ENCODE results near the gene GLYATL1B.
"Not testable (repeated sequence)": the region's sequence is repeated elsewhere in the genome, so short reads cannot be mapped to it uniquely, and the experiment has no call there.

GLYATL1B gene, protein sequence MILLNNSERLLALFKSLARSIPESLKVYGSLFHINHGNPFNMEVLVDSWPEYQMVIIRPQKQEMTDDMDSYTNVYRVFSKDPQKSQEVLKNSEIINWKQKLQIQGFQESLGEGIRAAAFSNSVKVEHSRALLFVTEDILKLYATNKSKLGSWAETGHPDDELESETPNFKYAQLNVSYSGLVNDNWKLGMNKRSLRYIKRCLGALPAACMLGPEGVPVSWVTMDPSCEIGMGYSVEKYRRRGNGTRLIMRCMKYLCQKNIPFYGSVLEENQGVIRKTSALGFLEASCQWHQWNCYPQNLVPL

DNA sequence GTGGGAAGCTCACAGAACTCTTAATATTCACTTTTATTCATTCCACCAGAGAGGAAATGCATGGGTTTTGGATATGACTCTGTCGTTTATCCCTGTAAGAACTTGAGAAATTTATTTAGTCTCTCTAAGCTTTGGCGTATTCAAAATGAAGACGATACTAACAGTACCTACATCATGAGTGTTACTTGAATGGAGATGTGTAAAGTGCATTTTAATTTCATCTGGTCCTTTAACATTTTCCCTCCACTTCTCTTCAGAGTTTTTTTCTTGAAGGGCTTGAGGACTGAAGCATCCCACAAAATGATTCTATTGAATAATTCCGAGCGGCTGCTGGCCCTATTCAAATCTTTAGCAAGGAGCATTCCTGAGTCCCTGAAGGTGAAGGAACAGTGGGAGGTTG lies at the start of gene GLYATL1B:
Gene GLYATL1B, plus strand, starts transcription at position 301 of the 400 bp plus-strand sequence. Its CDS starts 0 bp downstream, at position 301.
- DNase-seq, result not testable (repeated sequence)

DNA sequence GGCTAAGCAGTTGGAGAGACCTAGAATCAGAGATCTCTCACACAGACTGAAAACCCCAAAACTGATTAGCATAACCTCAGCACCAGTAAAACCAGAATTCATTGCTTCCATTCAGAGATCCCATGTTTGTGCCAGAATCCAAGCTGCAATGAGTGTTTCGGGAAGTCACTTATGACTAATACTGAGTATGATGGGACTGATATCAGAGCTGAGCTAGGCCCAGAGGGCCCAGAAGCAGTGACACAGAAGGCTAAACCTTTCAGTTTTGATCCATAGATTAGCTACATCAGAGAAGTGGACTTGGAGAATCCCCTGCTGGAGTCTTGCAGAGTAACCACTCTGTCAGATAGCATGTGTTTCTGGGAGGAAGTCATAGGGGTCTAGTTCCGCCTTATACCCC lies 49.6 kb upstream of the GLYATL1B start:
- not testable (repeated sequence) for DNase-seq

DNA sequence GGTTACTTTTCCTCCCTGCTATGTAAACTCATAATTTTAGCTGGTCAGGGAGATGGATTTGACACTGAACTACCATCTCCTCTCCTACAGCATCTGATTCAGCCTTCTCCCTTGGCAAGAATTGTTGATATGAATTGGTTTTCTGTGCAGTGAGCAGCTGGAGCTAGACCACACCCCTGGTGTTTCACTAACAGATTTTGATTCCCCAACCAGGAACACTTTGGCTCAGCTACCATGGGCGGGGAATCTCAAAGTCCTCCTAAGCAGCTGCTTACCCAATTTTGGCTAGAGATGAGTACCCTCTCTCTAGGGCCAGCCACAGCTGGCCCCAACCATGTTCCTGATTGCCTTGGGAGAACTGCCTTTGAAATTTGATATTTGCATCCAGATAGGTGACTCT lies 48.7 kb upstream of the GLYATL1B start:
- DNase-seq, result not testable (repeated sequence)

DNA sequence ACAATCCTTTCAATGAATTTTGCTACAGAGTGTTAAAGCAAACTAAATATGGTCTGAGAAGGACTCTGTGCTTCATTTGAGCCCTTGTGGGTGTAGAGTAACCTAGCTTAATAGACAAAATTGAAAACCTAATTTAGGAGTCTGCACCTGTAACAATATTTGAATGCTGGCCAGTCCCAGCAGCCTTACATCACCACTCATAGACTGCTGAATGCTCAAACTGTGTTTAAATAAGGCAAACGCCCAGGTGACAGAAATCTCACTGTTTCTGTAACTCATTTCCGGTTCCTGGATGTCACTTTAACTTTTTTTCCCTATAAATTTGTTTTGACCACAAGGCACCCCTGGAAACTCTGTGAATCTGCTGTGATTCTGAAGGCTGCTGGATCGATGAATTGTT lies 45.5 kb upstream of the GLYATL1B start:
- DNase-seq, result no peak

DNA sequence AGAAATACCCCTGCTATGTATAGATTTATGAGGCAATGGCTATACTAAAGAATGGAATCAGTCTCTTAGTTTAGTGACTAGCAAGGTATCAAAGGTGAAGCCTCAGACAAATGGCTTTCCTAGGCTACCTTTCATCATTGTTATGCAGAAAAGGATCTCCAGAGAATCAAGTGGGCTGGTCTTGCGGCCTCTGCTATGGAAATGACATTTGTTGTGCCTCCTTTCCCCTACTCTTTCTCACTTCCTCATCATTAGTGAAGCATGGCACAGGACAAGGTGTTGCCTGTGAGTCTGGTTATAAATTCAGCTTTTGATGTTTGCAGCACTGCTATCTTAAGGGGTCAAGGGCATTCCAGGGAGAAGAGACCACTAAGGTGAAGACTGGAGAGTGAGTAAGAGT lies 34.7 kb upstream of the GLYATL1B start:
- DNase-seq, result not testable (repeated sequence)

DNA sequence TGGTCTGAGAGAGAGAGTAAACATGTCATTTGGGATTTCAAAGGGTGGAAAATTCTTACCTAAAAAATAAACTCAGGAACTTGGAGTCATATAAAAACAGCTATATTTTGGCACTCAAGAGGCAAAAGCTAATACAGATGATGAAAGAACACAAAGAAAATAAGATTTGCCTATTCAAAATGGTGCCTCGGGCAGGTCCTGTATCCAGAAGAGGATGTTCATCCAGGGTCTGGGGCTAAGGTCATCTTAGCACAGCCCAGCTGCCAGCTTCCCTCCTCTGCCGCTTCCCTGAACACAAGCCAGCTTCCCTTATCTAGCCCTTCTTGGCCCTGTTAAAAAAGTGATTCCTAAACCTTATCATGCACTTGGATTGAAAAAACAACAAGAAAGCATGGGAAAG lies 33.8 kb upstream of the GLYATL1B start:
- not testable (repeated sequence) for DNase-seq

DNA sequence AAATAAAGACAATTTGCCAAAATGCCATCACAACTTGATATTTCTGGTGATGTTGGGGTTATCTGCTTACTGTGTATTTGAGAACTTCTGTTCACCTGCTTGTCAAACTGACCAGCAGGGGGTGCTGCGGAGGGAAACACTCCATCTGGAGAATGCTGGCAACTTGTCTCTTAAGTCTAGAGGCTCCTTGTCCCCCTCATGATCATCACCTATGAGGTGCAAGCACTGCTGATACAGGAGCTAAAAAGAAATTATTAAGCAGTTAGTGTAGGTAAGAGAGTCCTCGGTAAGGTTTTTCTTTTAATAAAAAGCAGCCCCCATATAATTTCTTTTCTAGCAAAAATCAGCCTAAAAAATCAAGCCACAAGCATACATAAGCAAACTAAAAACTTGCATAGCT lies 32.7 kb upstream of the GLYATL1B start:
- DNase-seq, result peak; percentile 78

DNA sequence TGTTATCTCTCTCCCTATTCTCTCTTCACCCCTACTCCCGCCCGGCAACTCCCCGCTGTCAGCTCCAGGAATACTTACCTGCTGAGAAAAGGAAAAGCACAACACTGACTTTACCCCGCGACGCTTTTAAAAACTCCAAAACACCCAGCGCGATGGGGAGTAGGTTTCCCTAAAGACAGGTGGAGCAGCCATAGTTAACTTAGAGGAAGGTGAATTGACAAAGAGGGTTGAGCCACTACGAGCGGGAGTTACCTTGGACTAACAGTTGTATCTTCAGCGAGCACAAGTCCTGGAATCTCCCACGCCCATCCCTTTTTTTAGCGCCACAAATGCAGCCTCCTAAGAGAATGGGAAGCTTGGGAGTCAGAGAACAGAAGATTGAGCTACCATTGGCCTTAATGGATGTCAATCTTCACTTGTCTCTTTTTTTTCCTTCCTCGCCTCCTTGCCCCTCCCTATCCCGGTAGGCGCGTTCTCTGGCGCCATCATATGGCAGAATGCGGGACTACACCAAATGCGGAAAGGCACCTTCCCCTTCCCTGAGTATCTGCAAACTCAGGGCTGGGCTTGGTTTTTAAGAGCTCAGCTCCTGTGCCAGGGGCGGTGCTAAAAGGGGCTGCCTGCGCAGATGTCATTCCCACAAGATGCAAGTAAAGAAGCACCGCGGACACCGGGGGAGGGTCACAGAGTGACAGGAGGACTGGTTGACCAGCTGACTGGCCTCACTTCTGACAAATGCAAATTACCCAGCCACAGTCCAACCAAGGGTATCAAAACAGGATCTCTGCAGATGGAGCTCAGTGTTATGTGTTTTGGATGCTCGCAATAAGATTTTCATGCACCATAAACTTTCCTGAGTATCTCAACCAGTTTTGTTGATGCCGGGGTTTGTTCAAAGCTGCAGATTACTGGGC lies 27.7 kb upstream of the GLYATL1B start:
- peak; percentile 82 for DNase-seq

DNA sequence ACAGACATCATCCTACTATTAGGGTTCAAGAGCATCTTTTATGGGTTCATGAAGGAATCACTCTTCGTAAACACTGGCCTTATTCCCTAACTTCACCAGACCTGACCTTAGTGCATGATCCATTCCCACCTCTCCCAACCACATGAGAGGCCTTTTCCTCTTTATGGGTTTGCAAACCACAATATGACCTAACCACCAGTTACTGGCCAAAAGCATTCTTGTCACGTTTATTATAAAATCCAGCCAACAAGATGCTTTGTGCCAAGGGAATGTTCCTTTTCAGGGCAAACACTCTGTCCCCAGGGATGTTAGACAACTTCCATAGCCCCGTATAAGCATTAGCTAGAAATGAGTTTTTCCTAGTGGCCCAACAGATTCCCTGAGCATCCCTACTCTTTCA lies 26.0 kb upstream of the GLYATL1B start:
- not testable (repeated sequence) for DNase-seq

DNA sequence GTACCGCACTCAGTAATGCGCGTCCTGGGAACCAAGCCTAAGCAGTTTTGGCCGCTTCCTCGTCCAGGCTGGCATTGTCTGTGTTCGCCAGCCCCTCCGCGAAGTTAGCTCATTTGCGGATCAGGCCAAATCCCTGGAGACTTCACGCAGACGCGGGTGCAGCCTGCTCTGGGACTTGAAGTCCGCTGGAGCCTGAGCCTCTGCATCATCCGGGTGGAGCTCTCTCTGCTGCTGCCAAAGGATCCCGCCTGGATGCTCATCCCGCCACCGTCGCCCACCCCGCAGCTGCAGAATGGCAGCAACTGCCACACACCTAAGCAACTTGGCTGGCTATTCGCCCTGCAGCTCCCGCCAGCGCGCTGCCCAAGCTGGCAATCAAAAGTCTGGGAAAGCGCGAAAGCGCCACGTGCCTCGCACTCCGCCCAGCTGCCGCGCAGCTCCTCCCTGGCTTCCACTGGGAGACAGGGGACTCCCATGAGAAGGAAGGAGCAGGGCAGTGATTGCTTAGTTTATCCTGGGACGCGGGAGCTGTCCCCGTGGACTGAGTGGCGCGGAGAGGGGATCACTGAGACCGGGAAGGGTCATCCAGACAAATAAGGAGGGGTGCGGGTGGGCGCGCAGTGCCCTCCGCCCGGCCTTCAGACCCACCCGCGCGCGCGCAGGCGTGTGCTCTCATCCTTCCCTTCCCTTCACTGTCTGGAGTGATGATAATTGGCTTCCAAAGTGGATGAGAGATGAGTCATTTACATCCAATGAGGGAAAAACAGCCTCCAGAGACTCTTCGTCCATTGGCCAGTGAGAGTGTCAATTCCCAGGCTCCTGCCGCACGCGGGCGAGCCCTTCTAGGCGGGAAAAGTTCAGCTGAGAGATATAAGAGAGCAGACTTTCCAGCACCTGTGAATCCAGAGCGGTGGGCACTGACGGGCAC lies 23.2 kb upstream of the GLYATL1B start:
- DNase-seq, result no peak

DNA sequence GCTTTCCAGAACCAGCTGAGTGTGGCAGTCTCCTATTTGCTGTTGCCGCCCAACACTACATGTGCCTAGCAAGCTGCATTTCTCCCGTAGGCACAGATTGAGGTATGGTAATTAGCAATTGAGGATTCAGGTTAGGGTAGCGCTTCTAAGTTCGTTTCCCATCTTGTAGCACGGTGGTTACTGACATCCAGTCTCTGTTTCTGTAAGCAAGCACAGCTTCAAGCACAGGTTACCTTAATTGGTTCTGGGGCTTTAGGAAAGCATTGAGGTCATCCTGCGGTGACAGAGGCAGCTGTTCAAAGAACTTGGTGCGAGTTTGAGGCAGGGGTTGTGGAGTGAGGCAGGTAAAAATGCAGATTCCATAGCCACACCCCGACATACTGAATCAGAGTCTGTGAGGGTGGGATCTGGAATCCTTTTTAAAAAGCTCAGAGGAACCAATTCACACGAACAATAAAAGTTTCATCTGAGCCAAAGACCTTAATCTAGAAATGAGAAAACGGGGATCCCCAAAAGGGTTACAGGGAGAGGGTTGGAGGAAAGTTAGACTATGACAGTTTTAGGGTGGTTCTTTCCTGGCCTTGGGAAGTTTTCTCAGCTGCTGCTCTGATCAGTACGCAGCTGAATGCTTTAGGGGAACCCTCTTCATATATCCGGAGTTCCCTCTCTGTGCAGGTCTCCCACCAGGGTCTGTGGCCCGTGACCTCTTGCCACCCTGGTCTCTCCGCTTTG lies 21.9 kb upstream of the GLYATL1B start:
- DNase-seq, result not testable (repeated sequence)

DNA sequence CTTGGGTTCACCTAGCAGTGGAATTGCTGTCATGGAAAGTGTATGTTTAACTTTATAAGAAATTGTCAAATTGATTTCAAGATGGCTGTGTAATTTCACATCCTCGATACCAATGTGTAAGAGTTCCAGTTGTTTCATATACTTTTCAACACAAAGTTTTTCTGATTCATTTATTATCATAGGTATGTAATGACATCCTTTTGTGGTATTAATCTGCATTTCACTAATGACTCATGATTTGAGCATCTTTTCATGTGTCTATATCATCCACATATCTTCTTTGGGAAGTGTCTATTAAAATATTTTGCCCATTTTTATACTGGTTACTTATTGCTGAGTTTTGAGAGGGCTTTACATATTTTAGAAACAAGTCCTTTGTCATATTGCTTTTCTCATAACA lies 17.0 kb upstream of the GLYATL1B start:
- DNase-seq, result no peak

DNA sequence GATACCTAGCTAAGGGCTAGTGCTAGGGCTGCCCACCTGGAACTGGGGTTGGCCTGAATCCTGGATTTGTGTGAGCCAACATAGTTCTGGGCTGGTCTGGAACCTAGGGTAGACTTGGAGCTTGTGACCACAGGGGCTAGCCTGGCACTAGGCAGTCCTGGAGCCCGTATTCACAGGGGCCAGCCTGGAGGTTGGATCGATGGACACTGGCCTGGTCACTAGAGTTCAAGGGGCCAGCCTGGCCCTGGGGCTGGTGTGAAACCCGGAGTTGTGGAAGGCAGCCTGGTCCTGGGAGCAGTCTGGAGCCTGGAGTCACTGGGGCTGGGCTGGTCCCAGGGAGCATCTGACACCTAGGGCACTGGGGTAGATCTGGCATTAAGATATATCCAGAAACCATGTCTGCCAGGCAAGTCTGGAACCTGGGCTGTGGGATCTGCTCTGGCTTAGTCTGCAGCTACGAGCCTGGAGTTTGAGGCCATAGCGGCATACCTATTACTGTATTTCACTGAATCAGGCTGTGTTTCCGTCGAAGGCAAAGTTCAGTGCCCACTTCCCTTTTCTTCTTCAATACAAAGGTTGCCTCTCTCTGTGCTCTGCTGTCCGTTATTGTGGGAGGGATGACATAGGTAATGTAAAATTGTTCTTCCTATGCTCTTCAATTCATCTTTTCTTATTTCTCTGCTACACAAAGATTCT lies 9.1 kb upstream of the GLYATL1B start:
- DNase-seq, result no peak

DNA sequence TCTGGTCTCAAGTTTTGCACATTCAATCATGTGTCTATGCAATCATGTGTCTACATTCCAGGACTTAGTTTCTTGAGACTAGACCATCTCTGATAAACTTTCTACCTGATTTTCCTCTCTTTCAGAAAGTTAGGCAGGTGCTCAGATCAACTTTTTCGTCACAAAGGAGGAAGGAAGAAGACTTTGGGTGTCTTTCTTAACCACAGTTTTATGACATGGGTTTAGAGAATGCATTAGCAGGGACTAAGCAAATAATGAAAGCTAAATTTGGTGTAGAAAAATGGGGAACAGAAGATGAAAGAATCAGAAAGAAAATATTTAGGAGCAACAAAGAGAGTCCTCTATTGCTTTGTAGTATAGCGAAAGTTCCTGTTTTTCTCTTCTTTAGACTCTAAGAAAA lies 7.7 kb upstream of the GLYATL1B start:
- no peak for DNase-seq

DNA sequence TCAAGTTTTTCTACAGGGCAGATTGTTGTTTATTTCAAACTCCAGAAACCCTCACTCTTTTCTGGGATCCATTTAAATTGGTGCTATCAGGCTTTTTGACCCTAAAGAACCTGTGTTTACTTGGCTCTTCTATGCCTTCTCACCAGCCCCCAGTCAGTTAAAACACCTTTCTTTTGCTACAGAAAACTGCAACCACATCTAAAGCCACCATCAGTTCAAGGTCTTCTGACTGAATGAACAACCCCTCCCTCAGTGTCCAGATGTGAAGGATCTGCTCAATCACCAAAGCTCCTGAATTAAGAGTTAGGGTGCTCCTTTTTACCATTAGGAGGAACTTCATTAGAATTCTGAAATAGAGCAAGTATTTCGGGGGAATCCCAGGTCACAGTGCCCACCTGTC lies 7.0 kb upstream of the GLYATL1B start:
- no peak for DNase-seq

DNA sequence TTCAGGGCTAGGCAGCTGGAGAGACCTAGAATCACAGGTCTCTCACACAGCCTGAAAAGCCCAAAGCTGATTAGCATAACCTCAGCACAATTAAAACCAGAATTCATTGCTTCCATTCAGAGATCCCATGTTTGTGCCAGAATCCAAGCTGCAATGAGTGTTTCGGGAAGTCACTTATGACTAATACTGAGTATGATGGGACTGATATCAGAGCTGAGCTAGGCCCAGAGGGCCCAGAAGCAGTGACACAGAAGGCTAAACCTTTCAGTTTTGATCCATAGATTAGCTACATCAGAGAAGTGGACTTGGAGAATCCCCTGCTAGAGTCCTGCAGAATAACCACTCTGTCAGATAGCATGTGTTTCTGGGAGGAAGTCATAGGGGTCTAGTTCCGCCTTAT lies 5.7 kb upstream of the GLYATL1B start:
- not testable (repeated sequence) for DNase-seq

DNA sequence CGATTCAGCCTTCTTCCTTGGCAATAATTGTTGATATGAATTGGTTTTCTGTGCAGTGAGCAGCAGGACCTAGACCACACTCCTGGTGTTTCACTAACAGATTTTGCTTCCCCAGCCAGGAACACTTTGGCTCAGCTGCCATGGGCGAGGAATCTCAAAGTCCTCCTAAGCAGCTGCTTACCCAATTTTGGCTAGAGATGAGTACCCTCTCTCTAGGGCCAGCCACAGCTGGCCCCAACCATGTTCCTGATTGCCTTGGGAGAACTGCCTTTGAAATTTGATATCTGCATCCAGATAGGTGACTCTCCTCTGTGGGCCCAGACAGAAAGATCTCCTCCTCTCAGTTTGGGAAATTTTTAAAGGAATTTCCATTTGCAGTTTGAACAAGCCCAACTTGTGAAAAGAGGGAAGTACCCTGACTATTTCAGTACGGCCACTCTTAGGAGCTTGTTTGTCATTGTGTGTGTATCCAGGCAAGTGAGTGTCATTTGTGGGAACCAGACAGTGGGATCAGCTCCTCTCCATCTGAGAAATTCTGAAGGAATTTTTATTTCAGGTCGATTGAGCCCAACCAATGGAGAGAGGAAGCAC lies 4.6 kb upstream of the GLYATL1B start:
- DNase-seq, result not testable (repeated sequence)

DNA sequence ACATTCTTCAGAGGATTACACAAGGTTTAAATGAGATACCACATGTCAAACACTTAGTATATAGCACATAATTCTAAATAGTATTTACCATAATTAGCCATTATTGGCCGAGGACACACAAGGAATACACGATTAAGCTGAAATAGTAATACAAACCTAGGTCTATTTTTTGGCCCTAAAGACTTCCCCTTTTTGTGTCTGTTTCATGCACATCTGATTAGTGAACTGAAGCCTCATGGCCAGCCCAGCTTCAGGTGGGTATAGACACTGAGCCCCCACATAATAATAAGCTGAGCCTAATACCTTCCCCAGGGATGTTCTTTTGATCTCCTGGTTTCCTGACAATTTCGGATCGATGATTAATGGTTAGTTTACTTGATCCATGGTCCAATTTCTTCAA lies 2.1 kb downstream of the GLYATL1B start:
- DNase-seq, result no peak

DNA sequence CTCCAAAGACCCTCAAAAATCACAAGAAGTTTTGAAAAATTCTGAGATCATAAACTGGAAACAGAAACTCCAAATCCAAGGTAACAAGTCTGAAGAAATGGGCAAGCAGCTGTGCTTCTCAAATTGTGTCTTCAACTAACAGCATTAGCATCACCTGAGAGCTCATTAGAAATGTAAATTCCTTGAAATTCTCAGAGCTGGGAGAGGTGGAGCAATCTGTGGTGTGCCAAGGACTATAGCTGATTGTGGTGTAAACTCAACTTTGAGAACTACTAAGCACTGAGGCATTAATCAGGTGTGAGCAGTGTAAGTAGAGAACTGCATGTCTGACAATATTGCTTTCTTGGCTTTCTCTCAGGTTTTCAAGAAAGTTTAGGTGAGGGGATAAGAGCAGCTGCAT lies 7.5 kb downstream of the GLYATL1B start:
- DNase-seq, result not testable (repeated sequence)

DNA sequence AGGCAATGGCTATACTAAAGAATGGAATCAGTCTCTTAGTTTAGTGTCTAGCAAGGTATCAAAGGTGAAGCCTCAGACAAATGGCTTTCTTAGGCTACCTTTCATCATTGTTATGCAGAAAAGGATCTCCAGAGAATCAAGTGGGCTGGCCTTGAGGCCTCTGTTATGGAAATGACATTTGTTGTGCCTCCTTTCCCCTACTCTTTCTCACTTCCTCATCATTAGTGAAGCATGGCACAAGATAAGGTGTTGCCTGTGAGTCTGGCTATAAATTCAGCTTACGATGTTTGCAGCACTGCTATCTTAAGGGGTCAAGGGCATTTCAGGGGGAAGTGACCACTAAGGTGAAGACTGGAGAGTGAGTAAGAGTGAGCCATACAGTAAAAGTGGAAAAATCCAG lies 9.1 kb downstream of the GLYATL1B start:
- DNase-seq, result not testable (repeated sequence)

DNA sequence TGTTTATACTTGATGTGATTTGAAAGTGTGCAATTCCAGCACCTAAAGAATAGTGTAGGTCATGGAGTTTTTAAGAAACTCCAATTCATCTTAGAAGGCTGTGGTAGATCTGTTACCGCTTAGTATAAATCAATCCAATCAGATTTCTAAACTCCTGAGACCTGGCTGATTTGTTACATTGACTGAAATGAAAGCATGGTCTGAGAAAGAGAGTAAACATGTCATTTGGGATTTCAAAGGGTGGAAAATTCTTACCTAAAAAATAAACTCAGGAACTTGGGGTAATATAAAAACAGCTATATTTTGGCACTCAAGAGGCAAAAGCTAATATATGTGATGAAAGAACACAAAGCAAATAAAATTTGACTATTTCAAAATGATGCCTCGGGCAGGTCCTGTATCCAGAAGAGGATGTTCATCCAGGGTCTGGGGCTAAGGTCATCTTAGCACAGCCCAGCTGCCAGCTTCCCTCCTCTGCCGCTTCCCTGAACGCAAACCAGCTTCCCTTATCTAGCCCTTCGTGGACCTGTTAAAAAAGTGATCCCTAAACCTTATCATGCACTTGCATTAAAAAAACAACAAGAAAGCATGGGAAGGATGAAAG lies 10.0 kb downstream of the GLYATL1B start:
- DNase-seq, result not testable (repeated sequence)

Measured in CD4-positive, alpha-beta T cell treated with Interleukin-12 subunit alpha and Interleukin-12 subunit beta, for 1 hour (primary cell).